GM18508 (cell line): ENCODE results near the gene MIPOL1.
"Not testable (repeated sequence)": the region's sequence is repeated elsewhere in the genome, so short reads cannot be mapped to it uniquely, and the experiment has no call there.

Experiments used
- ATAC-seq: cut with Tn5 transposase; IDR thresholded peaks from one replicate; pipeline ENCODE4 v1.9.1; 2021; ENCODE audit warnings: moderate number of reproducible peaks; ENCODE audit not compliant: insufficient read depth, unreplicated experiment

The MIPOL1 gene

DNA sequence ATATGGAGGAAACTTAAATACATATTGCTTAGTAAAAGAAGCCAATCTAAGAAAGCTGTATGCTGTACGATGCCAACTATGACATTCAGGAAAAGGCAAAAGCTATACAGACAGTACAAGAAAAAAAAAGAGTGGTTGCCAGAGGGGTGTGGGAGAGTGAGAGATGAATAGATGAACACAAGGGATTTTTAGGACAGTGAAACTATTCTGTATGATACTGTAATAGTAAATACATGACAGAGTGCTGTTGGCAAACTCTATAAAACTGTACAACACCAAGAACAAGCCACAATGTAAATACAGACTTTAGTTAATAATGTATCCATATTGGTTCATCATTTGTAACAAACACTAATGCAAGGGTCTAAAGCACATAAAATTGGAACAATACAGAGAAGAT is 10.9 kb upstream of the MIPOL1 start:
- no peak for ATAC-seq

DNA sequence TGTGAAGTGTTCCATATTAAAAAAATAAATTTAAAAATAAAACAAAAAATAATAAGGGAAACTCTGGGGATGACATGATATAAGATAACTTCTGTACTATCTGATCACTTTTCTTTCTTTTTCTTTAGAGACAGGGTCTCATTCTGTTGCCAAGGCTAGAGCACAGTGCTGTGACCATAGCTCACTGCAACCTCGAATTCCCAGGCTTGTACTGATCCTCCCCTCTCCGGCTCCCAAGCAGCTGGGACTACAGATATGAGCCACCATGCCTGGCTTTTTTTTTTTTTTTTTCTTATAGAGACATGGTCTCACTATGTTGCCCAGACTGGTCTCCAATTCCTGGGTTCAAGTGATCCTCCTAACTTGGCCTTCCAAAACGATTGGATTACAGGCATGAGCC is 10.4 kb upstream of the MIPOL1 start:
- no peak for ATAC-seq

DNA sequence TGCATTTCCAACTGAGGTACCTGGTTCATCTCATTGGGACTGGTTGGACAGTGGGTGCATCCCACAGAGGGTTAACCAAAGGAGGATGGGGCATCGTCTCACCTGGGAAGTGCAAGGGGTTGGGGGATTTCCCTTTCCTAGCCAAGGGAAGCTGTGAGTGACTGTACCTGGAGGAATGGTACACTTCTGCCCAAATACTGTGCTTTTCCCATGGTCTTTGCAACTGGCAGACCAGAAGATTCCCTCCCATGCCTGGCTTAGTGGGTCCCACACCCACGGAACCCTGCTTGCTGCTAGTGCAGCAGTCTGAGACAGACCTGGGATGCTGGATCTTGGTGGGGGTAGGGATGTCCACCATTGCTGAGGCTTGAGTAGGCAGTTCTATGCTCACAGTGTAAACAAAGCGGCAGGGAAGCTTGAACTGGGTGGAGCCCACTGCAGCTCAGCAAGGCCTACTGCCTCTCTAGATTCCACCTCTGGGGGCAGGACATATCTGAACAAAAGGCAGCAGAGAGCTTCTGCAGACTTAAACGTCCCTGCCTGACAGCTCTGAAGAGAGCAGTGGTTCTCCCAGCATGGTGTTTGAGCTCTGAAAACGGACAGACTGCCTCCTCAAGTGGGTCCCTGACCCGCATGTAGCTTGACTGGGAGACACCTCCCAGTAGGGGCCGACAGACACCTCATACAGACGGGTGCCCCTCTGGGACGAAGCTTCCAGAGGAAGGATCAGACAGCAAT is 9.7 kb upstream of the MIPOL1 start:
- ATAC-seq = not testable (repeated sequence)

DNA sequence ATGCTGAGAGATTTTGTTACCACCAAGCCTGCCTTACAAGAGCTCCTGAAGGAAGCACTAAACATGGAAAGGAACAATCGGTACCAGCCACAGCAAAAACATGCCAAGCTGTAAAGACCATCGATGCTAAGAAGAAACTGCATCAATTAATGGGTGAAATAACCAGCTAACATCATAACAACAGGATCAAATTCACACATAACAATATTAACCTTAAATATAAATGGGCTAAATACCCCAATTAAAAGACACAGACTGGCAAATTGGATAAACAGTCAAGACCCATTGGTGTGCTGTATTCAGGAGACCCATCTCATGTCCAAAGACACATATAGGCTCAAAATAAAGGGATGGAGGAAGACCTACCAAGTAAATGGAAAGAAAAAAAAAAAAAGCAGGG is 8.0 kb upstream of the MIPOL1 start:
- not testable (repeated sequence) for ATAC-seq

DNA sequence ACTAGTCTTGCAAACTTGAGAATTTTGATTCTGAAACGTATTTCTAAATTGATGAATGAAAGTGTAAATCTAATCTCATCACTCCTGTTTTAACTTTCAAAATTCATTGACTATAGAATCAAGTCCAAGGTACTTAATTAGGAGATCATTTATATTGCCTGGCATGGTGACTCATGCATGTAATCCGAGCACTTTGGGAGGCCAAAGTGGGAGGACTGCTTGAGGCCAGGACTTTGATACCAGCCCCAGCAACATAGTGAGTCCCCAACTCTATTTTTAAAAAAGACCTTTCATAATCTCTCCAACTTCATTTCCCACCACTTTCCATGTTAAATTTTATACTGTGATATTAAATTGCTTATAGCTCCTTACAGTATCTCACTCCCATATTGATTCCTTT is 3.0 kb upstream of the MIPOL1 start:
- ATAC-seq = no peak

DNA sequence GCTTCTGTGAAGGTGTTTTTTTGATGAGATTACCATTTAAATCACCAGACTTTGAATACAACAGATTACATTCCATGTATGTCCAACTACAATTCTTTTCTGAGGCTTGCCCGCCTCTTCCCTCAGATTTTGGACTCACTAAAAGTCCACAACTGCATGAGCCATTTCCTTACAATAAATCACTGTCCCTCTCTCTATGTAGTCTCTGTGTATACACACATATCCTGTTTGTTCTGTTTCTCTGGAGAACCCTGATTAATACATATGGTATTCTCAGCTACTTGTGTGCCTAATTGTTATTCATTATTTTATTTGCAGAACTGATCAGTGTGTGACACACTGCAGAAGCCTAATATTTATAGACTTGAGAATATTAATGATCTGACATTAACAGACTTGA is 2.4 kb upstream of the MIPOL1 start:
- no peak for ATAC-seq

DNA sequence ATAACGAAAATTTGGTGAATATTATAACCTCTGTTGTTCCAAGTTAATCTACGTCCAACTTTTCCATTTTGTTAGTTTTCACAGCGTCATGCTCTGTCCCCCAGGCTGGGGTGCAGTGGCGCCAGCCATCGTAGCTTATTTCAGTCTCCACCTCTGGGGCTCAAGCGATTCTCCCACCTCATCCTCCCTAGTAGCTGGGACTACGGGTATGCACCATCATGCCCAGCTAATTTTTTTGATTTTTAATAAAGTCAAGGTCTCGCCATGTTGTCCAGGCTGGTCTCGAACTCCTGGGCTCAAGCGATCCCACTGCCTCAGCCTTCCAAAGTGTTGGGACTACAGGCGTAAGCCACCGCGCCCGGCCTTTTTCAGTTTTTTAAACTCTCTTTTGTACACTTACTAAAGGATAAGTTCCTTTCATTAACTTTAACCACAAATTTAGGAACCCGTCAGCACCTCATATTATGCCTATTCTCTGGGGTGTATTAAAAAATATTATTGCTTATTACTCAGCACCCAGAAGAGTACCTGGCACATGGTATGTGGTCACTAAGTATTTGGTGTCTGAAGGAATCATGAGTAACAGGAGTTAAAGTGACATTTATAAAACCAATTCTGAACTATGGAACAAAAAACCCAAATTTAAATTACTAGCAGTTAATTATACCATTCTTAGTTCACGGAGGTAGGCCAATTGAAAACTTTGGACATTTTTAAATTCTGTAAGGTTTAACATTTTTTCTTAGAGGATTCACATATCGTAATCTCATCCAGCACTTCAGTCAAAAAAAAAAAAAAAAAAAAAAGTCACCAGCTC is 925 bp upstream of the MIPOL1 start:
- ATAC-seq = no peak

DNA sequence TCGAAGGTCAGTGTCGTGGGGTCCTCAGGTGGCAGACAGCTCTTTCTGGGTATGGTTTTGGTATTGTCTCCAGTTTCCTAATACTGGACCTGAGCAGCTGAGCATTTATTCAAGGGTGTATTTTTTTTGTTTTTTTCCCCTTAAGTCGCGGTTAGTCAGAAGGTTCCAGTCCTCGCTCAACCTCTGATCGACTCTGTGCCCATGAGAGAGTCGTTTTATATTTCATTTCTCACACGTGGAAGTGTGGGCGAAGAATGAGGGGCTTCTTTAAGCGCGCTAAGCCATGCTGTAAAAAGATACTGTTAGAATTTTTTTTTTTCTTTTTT is 499 bp downstream of the MIPOL1 start:
- no peak for ATAC-seq

DNA sequence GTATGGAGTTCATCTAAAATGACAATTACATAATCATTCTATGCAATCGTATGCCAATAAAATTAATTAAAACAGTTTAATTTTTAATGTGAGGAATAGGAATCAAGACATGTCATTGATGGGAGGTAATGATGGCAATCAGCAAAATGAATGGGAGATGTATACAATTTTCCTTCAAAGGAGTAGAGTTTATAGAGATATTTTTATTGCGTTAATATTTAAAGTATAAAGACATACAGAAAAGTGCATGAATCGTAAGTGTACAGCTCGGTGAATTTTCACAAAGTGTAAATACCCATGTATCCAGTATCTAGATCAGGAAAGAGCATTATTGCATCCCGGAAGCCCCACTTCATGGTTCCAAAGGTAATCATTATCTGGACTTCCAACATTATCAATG is 1.2 kb downstream of the MIPOL1 start:
- ATAC-seq = no peak

DNA sequence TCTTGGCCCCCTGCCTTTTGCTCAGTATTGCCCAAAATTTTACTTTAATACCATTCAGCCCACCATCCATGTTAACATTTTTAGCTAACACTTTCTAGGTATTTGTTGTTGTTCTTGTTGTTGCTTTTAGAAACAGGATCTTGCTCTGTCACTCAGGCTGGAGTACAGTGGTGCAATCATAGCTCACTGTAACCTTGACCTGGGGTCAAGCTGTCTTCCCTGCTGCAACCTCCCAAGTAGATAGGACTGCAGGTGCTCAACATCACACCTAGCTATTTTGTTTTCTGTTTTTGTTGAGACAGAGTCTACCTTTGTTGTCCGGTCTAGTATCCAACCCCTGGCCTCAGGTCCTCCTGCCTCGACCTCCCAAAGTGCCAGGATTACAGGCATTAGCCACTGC is 4.0 kb downstream of the MIPOL1 start:
- ATAC-seq = no peak

DNA sequence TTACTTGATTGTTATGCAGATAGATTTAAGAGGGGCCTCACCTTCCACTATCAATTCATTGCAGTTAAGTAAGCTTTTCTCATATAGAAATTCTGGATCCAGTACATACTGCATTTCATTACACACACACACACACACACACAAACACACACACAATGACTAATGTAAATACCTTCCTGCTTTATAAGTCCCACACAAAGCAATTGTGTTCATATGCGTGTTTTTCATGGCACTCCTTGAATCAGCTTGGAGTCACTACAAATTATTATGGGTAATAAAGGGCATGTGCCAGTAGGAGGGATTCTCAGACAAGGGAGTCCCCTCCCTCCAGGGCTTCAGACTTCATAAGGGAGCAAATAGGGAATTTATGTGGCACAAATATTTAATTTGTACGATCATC is 4.5 kb downstream of the MIPOL1 start:
- ATAC-seq = no peak

DNA sequence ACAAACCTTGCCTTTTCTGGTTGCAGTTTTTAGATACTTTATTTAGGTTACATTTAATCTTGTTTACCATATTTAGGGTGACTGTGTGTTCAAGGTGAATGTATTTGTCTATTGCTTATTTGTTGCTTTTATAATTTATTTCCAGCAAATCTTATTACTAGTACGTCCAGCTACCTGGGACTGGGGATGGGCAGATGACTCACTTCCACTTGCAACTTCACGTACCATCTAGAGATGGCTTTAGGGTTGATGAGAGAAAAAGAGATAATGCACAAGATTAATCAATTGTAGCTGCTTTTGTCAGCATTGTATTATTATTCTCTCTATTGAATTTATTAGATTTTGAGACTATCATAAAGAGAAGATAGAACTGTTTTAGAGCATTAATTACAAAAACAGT is 5.1 kb downstream of the MIPOL1 start:
- ATAC-seq = no peak

DNA sequence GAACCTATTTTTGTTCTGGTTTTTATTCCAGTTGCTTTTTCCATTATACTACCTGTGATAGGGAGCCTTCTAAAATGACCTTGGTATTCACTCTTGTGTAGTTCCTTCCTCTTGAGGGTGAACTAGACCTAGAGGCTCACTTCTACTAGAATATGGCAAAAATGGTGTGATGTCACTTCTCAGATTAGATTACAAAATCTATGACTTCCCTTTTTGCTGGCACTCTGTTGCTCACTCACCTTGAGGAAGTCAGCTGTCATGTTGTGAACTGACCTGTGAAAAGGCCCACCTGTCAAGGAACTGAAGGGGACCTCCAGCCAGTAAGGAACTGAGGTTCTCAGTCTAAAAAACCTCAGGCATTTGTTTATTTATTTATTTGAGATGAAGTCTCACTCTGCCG is 5.7 kb downstream of the MIPOL1 start:
- no peak for ATAC-seq

DNA sequence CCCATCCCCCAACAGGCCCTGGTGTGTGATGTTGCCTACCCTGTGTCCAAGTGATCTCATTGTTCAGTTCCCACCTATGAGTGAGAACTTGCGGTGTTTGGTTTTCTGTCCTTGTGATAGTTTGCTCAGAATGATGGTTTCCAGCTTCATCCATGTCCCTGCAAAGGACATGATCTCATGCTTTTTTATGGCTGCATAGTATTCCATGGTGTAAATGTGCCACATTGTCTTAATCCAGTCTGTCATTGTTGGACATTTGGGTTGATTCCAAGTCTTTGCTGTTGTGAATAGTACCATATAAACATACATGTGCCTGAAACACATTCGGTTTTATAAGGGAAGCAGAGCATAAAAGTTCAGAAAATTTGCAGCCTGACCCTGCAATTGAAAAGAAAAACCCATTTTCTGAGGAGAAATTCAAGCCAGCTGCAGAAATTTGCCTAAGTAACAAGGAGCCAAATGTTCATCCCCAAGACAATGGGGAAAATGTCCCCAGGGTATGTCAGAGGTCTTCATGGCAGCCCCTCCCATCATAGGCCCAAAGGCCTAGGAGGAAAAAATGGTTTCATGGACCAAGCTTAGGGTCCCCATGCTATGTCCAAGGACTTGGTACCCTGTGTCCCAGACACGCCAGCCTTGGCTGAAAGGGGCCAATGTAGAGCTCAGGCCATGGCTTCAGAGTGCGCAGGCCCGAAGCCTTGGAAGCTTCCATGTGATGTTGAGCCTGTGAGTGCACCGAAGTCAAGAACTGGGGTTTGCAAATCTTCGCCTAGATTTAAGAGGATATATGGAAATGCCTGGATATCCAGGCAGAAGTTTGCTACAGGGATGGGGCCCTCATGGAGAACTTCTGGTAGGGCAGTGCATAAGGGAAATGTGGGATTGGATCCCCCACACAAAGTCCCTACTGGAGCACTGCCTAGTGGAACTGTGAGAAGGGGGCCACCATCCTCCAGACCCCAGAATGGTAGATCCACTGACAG is 8.2 kb downstream of the MIPOL1 start:
- not testable (repeated sequence) for ATAC-seq

DNA sequence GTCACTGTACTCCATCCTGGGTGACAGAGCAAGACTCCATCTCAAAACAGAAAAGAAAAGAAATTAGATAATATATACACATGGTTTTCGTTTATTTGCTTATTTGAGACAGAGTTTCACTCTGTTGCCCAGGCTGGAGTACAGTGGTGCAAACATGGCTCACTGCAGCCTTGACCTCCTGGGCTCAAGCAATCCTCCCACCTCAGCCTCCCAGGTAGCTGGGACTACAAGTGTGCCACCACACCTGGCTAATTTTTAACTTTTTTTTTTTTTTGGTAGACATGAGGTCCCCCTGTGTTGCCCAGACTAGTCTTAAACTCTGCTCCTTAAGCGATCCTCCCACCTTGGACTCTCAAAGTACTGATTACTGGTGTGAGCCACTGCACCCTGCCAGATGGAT is 11.9 kb downstream of the MIPOL1 start:
- ATAC-seq = not testable (repeated sequence)

DNA sequence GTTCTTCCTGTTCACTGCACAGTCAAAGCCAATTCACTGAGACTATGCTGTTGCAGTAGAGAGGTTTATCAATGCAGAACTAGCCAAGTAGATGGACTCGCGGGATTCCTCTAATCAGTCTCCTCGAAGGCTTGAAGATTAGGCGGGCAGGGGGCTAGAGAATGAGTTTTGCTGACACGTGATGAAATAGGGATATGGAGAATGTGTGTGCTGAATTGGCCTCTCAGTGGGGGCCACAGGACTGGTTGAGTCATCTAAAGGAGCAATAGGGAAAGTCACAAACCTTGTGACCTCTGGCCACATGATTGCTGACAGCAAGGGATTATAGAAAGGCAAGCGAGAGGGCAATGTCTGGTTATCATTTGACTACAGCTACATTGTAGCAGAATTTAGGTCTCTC is 12.7 kb downstream of the MIPOL1 start:
- no peak for ATAC-seq

DNA sequence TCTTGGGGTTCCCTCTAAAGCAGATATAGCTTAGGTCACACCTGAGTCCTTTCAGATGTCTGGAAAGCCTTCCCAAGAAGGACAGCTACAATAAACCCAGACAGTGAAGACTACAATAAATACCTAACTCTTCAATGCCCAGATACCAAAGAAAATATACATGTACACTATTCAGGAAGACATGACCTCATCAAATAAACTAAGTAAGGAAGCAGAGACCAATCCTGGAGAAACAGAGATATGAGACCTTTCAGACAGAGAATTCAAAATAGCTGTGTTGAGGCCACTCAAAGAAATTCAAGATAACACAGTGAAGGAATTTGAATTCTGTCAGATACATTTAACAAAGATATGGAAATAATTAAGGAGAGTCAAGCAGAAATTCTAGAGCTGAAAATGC is 15.3 kb downstream of the MIPOL1 start:
- no peak for ATAC-seq

DNA sequence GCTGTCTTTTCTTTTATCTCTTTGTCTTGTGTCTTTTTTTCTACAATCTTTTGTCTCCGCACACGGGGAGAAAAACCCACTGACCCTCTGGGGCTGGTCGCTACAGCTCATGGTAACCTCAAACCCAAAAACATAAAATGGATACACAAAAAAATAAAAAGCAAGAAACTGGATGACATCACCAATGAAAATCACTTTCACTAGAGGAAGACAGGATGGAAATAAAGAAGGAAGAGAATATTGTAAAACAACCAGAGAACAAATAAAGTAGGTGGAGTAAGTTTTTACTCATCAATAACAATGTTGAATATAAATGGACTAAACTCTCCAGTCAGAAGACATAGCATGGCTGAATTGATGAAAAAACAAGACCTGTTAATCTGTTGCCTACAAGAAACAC is 17.6 kb downstream of the MIPOL1 start:
- ATAC-seq = no peak

DNA sequence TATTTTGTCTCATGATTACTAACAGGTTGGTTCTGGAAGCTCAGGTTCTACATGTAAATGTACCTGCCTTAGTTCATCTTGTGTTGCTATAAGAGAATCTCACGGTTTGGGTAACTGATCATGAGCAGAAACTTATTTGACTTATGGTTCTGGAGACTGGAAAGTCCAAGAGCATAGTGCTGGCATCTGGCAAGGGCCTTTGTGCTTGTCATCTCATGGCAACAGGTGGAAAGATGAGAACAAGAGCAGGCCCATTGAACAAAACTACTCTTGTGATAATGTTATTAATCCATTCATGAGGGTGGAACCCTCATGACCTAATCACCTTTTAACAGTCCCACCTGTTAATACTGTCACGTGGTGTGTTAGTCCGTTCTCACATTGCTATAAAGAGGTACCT is 23.3 kb downstream of the MIPOL1 start:
- ATAC-seq = no peak

DNA sequence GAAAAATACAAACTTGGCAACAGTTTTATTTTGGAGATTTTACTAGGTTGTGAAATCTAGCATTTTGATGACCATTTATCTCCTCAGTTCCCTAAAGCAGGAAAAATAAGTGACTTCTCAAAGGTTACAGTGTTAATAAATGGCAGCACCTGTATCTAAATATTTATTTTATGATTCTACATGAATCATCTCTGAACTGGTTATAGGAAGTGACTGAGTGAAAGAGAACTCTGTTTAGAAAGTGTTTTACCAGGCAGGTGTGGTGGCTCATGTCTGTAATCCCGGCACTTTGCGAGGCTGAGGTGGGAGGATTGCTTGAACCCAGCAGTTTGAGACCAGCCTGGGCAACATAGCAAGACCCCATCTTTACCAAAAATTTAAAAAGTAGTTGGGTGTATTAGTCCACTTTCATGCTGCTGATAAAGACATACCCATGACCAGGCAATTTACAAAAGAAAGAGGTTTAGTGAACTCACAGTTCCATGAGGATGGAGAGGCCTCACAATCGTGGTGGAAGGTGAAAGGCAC is 26.3 kb downstream of the MIPOL1 start:
- no peak for ATAC-seq

DNA sequence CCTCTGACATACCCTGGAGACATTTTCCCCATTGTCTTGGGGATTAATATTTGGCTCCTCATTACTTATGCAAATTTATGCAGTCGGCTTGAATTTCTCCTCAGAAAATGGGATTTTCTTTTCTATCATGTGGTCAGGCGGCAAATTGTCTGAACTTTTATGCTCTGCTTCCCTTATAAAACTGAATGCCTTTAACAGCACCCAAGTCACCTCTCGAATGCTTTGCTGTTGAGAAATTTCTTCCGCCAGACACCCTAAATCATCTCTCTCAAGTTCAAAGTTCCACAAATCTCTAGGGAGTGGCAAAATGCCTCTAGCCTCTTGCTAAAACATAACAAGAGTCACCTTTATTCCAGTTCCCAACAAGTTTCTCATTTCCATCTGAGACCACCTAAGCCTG is 27.9 kb downstream of the MIPOL1 start:
- ATAC-seq = not testable (repeated sequence)
